BLaER1 (cell line): Measurements from ENCODE around the gene STYXL2.
A peak's percentile ranks its signal among the peaks of the same experiment; 100 is the strongest.

ENCODE experiments used
- H3K27ac ChIP-seq: shearing (Covaris generic); formaldehyde crosslinking; 2 replicates; pipeline ENCODE4 v1.8.1; 2022
- H3K27me3 ChIP-seq: shearing (Covaris generic); formaldehyde crosslinking; 2 replicates; pipeline ENCODE4 v1.8.1; 2022
- H3K36me3 ChIP-seq: shearing (Covaris generic); formaldehyde crosslinking; 2 replicates; pipeline ENCODE4 v1.8.1; 2022
- H3K4me1 ChIP-seq: shearing (Covaris generic); formaldehyde crosslinking; 2 replicates; pipeline ENCODE4 v1.8.1; 2022
- H3K4me2 ChIP-seq: shearing (Covaris generic); formaldehyde crosslinking; 2 replicates; pipeline ENCODE4 v1.8.1; 2022
- H3K4me3 ChIP-seq: shearing (Covaris generic); formaldehyde crosslinking; 2 replicates; pipeline ENCODE4 v1.8.1; 2022
- H3K9ac ChIP-seq: shearing (Covaris generic); formaldehyde crosslinking; 2 replicates; pipeline ENCODE4 v1.8.1; 2022
- H3K9me3 ChIP-seq: shearing (Covaris generic); formaldehyde crosslinking; 2 replicates; pipeline ENCODE4 v1.8.1; 2022
- H4K20me1 ChIP-seq: shearing (Covaris generic); formaldehyde crosslinking; 2 replicates; pipeline ENCODE4 v1.8.1; 2022
- Cebpa-rat ChIP-seq: shearing (Covaris generic); IDR thresholded peaks from 2 replicates; pipeline ENCODE4 v1.8.1; 2022

The STYXL2 gene

GRCh38 chr1:167089939-167090313, 3.9 kb upstream of the STYXL2 start:
- Histone ChIP-seq H3K4me3 (no peak overlapping the region), H3K9ac (no peak overlapping the region), H3K4me1 (peaks cover 26% of the 10 kb centered on the region), H4K20me1 (no peaks in the 10 kb centered on the region), H3K4me2 (no peak overlapping the region), H3K27ac (no peak overlapping the region), H3K27me3 (no peaks in the 10 kb centered on the region), H3K36me3 (no peaks in the 10 kb centered on the region), H3K9me3 (no peaks in the 10 kb centered on the region)
- no peak for TF ChIP-seq Cebpa-rat

DNA sequence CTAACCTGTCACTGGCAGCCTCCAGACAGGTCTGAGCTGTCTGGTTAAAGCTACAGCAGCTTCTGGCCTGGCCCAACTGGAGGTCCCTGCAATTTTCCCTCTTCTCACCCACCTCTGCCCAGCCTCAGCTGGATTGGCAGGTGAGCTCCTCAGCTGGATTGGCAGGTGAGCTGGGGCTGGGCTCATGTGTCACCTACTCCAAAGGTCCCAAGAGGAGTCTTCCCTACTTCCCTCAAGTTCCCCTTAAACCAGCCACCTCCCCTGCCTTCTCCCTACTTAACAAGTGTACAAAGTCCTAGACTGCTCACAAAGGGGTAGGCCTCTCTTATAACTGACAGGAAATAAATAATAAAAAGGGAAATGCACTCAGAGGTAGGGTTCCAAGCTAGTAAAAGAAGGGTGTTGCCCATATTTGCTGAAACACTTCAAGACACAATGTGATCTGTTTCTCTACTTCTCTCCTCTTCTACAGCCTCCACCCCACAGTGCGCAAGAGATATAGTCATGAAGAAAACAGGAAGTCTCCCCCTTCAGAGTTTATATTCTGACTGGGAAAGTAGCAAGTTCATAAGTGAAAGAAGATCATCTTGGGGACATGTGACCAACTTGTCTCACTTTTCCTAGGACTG, 3.4 kb upstream of the STYXL2 start, which contains the start of gene GPA33:
GPA33 (minus strand) TSS at position 64 of the 629 bp plus-strand sequence. CDS start 90 bp downstream, outside the sequence.
- H4K20me1 ChIP-seq, result no peaks in the 10 kb centered on the region
- H3K4me3 ChIP-seq, result no peak within 1 kb of the TSS
- no peak within 1 kb of the TSS for H3K27ac ChIP-seq
- no peak within 1 kb of the TSS for H3K9ac ChIP-seq
- no peaks in the 10 kb centered on the region for H3K9me3 ChIP-seq
- no peaks in the 10 kb centered on the region for H3K27me3 ChIP-seq
- no peak for TF ChIP-seq Cebpa-rat
- no peak within 1 kb of the TSS for H3K4me2 ChIP-seq
- no peaks in the 10 kb centered on the region for H3K36me3 ChIP-seq
- peaks cover 31% of the 10 kb centered on the region for H3K4me1 ChIP-seq

DNA sequence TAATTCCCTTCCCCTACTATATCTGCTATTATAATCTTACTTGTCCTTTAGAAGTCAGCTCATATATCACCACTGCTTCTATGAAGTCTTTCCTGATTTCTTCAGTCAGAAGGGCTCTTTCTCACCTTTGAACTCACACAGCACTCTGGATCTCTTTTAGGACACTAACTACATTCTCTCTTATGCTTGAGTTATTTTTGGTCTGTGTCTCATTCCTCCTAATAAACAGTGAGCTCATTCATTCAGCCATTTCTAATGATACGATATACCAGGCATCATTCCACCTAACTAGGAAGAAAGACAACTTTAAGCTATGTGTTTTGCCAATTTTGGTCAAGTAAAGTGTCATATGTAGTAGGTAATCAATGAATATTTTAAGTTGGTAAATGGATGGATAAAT, 1.2 kb upstream of the STYXL2 start:
- Histone ChIP-seq H3K36me3 (no peaks in the 10 kb centered on the region), H3K27me3 (no peaks in the 10 kb centered on the region), H3K27ac (no peak overlapping the region), H3K4me2 (no peak overlapping the region), H3K9ac (no peak overlapping the region), H3K4me1 (peaks cover 37% of the 10 kb centered on the region), H3K9me3 (peaks cover 8% of the 10 kb centered on the region), H3K4me3 (no peak overlapping the region), H4K20me1 (no peaks in the 10 kb centered on the region)
- TF ChIP-seq Cebpa-rat, result no peak

DNA sequence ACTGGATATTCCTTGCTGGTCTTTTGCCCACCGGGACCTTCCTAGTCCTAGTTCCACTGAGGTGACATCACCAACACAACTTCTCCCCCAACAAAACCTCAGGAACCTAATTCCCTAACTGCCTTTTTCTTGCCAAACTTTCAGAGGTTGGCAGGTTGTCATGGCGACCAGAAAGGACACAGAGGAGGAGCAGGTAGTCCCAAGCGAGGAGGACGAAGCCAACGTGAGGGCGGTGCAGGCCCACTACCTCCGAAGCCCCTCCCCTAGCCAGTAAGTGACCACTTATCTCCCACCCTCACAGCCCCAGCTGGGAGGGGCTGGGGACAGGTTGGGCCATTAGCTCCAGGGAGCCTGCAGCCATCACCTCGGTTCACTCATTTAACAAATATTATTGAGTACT, 815 bp downstream of the STYXL2 start:
- H3K27me3 ChIP-seq, result no peaks in the 10 kb centered on the region
- no peak overlapping the region for H3K4me3 ChIP-seq
- H3K27ac ChIP-seq, result no peak overlapping the region
- no peak overlapping the region for H3K9ac ChIP-seq
- H4K20me1 ChIP-seq, result no peaks in the 10 kb centered on the region
- peaks cover 17% of the 10 kb centered on the region for H3K9me3 ChIP-seq
- H3K4me1 ChIP-seq, result peaks cover 37% of the 10 kb centered on the region
- TF ChIP-seq Cebpa-rat, result no peak
- no peaks in the 10 kb centered on the region for H3K36me3 ChIP-seq
- peak overlapping the region; percentile 72 for H3K4me2 ChIP-seq

- Histone ChIP-seq H3K9me3 (peaks cover 17% of the 10 kb centered on the region), H3K27ac (no peak overlapping the region), H4K20me1 (no peaks in the 10 kb centered on the region), H3K27me3 (no peaks in the 10 kb centered on the region), H3K4me3 (no peak overlapping the region), H3K36me3 (no peaks in the 10 kb centered on the region), H3K4me1 (peaks cover 35% of the 10 kb centered on the region), H3K9ac (no peak overlapping the region), H3K4me2 (peak overlapping the region; percentile 72)
- no peak for TF ChIP-seq Cebpa-rat
Observed at GRCh38 chr1:167095368-167095767, 1.5 kb downstream of the STYXL2 start.

DNA sequence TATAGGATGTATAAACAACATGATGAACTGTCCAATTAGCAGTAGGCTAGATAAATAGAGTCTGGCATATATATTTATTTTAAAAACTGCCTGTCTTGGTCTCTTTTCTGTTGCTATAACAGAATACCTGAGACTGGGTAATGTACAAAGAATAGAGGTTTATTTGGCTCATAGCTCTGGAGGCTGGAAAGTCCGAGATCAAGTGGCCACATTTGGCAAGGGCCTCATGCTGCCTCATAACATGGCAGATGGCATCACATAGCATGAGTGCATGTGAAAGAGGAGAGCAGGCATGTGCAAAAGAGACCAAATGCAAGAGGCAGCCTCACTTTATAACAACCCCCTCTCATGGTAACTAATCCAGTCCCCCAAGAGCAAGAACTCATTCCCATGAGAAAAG, 6.0 kb downstream of the STYXL2 start:
- no peak overlapping the region for H3K4me3 ChIP-seq
- H3K9ac ChIP-seq, result no peak overlapping the region
- no peaks in the 10 kb centered on the region for H3K27me3 ChIP-seq
- no peak overlapping the region for H3K4me2 ChIP-seq
- no peaks in the 10 kb centered on the region for H4K20me1 ChIP-seq
- peaks cover 17% of the 10 kb centered on the region for H3K9me3 ChIP-seq
- H3K4me1 ChIP-seq, result peaks cover 25% of the 10 kb centered on the region
- no peaks in the 10 kb centered on the region for H3K36me3 ChIP-seq
- H3K27ac ChIP-seq, result no peak overlapping the region
- TF ChIP-seq Cebpa-rat, result no peak

DNA sequence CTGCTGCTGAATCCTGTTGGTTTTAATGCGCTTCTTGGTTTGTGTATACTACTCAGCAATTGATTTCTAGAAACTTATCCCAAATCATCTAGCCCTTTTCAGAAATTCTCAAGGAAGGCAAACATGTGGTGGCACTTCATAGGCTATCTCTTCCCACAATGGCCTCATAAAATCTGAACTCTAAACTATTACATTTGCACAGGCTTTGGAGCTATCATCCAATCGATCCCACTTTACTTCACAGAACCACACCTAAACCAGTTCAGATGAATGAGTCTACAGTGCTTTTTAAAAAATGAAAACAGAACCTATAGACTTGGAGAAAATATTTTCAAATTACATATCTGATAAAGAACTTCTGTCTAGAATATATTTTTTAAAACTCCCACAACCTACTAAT, 6.9 kb downstream of the STYXL2 start:
- no peak overlapping the region for H3K4me3 ChIP-seq
- no peaks in the 10 kb centered on the region for H4K20me1 ChIP-seq
- no peak overlapping the region for H3K9ac ChIP-seq
- H3K27ac ChIP-seq, result no peak overlapping the region
- TF ChIP-seq Cebpa-rat, result no peak
- no peaks in the 10 kb centered on the region for H3K36me3 ChIP-seq
- H3K4me2 ChIP-seq, result no peak overlapping the region
- peaks cover 25% of the 10 kb centered on the region for H3K4me1 ChIP-seq
- peaks cover 17% of the 10 kb centered on the region for H3K9me3 ChIP-seq
- H3K27me3 ChIP-seq, result no peaks in the 10 kb centered on the region

DNA sequence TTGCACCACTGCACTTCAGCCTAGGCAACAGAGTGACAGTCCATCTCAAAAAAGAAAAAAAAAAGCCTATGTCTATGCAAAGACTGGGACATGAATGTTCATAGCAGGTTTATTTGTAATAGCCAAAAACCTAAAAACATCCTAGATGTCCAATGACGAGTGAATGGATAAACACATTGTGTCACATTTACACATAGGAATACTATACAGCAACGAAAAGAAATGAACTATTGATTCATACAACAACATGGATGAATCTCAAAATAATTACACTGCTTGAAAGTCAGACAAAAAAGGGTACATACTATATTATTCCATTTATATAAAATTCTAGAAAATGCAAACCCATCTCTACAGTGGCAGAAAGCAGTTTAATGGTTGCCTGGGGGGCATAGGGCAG, 7.9 kb downstream of the STYXL2 start:
- no peaks in the 10 kb centered on the region for H4K20me1 ChIP-seq
- peaks cover 16% of the 10 kb centered on the region for H3K9me3 ChIP-seq
- no peak overlapping the region for H3K27ac ChIP-seq
- H3K9ac ChIP-seq, result no peak overlapping the region
- H3K4me2 ChIP-seq, result no peak overlapping the region
- H3K4me1 ChIP-seq, result peaks cover 26% of the 10 kb centered on the region
- no peak for TF ChIP-seq Cebpa-rat
- H3K4me3 ChIP-seq, result no peak overlapping the region
- H3K36me3 ChIP-seq, result no peaks in the 10 kb centered on the region
- no peaks in the 10 kb centered on the region for H3K27me3 ChIP-seq

DNA sequence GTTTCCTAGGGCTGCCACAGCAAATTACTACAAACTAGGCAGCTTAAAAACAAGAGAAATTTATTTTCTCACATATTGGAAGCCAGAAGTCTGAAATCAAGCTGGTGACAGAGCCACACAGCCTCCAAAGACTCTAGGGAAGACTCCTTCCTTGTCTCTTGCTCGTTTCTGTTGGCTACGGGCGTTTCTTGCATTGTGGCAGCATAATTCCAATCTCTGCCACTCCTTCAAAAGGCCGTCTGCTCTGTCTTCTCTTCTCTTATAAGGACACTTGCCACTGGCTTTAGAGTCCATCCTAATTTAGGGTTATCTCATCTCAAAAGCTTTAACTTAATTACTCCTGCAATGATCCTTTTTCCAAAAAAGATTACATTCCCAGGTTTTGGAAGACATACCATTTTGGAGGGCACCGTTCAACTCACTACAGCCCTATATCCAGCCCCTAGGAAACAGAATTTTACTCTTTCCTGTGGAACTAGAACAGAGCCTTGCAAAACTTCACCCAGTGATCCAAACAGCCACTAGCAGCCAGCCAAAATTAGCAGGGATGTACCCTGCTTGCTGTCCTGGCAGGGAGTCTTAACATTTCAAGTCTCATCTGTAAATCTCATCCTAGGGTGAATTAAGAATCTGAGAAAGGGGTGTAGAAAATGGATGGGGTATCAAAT, 9.2 kb downstream of the STYXL2 start:
- Histone ChIP-seq H3K9me3 (peaks cover 5% of the 10 kb centered on the region), H3K36me3 (no peaks in the 10 kb centered on the region), H4K20me1 (no peaks in the 10 kb centered on the region), H3K9ac (no peak overlapping the region), H3K27me3 (no peaks in the 10 kb centered on the region), H3K27ac (no peak overlapping the region), H3K4me2 (no peak overlapping the region), H3K4me3 (no peak overlapping the region), H3K4me1 (peaks cover 29% of the 10 kb centered on the region)
- TF ChIP-seq Cebpa-rat, result no peak

DNA sequence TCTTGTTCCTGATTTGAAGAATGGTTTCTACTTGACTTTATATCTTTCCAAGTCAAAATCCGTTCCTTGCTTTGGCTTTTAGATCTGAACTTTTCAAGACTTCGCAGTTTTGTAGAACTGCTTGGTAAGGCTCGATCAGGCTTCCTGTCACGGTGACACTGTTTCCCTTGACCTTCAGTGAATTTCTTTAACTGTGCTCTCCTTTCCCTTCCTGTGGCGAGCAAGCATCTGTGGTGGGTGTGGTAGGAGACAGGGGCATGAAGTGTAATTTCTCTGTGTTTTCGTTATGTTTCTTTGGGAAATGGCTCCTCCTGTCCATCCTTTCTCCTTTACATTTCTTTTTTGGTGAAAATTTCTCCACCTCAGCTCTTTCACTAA, 10.4 kb downstream of the STYXL2 start:
- Histone ChIP-seq H3K27me3 (no peaks in the 10 kb centered on the region), H3K4me3 (no peak overlapping the region), H3K4me2 (peak overlapping the region; percentile 68), H3K27ac (no peak overlapping the region), H3K9me3 (no peaks in the 10 kb centered on the region; the same call in 1 of the 2 replicates), H3K36me3 (no peaks in the 10 kb centered on the region), H4K20me1 (no peaks in the 10 kb centered on the region), H3K9ac (no peak overlapping the region), H3K4me1 (peaks cover 41% of the 10 kb centered on the region)
- TF ChIP-seq Cebpa-rat, result no peak
